NOMO-1 treated with DMSO at 0.1 percent for 48 hours (cell line): ENCODE measurements around the gene CAPZA1.

Experiments
- DNase-seq: peaks from one replicate; lab custom pipeline; 2025; ENCODE audit not compliant: unreplicated experiment; lab: John Stamatoyannopoulos, UW

Gene CAPZA1

DNA sequence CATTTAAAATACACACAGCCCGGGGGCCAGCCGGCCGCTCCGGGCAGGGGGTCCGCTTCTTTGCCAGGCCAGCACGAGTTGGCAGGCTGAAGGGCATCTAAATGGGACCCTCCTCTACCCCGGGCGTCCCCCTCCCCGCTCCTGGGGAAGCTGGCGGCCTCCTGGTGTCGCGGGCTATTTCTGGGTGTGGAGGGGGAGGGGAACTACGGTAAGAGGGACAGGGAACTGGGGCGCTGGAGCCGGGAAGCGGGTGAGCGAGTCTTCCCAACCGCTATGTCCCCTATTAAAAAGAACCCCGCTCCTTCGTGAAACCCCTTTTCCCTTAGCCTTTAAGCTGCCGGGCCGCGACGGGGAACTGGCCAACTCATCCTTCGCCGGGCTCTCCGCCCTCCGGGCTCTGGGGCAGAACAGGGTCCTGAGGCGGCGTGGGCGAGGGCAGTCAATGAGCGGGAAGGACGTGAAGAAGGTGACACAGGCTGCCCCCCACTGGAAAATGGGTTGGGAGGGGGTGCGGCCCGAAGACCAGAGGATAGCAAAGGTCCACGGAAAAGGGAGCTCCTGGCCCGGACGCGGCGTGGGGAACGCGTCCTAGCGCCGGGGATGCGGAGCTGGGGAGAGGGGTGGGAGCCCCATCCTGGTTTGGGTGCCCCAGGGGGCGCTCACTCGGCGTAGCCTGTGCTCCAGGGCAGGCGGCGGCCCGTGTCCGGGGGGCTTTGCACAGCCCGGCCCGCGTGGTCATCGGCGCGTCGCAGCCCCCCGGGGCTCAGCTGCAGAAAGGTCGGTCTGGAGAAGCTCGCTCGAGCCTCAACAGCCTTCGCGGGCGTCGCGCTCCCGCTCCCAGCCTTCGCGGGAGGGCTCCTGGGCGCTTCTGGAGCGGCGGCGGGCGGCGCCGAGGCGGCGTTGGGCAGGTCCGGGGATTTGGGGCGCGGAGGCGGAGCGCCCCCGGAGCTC lies 95.0 kb downstream of the CAPZA1 start:
- DNase-seq: no peak

DNA sequence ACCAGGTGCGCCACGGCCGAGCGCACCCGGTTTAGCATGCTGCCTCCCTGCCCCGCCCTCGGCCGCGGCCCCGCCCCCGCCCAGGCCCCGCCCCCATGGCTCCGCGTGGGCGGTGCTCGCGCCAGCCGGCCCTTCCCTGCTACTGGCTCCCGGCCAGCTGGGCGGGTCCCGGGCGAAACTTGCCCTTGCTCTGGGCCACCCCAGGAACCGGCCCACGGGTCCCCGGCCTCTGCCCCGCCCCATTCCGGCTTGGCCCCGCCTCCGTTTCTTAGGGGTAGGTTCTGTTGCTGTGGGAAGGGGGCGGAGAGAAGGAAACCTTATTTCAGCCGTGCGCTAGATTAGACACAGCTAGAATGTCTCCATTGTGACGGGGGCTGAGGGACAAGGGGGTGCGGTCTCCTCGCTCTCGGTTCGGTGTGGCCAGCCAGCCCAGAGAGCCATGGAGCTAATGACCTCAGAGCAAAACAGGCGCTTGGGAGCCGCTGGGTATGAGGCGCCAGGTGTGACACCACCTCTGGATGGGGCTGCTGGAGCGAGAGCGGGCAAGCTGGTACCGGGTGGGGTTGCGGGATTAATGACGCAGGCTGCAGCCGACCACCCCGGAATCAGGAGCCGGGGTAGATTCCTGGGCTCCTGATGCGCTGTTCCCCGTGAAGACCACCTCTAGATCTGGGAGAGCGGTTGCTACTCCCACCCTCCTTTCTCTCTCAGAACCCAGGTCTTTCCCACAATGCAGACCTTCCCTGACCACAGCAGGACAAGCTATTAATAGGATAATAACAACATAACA lies 95.8 kb downstream of the CAPZA1 start, which contains the start of gene PPM1J:
PPM1J (minus strand) TSS at position 69 of the 790 bp plus-strand sequence; CDS start at position 38, 31 bp downstream.
- DNase-seq: peak; percentile 88

DNA sequence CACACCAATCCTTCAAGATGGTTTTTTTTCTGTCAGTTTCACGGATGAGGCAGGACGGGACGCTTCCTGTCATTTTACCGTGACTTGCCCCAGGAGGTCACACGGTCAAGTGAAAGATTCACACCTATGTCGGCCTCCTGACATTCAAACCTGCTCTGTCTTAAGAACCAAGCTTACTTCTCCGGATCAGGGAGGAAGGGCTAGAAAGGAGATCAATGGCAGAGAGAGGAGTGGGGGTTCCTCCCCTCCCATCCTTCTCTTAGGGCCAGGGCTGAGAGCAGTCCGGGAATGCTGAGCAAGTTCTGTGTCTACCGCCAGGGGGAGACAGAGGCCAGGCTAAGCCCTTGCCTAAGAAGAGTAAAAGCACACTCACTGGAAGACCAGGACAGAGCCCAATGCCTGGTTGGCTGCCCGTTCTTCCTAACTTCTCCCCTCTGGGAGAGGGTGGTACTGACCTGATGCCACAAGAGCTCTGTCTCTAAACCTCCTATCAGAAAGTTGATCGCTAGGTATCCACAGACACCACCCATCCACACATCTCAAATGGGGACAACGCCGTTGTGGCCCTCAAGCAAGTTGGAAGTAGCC lies 96.6 kb downstream of the CAPZA1 start:
- DNase-seq: peak; percentile 40

- no peak for DNase-seq
These were observed 97.7 kb downstream of the CAPZA1 start for GRCh38 chr1:112717263-112717873.

DNA sequence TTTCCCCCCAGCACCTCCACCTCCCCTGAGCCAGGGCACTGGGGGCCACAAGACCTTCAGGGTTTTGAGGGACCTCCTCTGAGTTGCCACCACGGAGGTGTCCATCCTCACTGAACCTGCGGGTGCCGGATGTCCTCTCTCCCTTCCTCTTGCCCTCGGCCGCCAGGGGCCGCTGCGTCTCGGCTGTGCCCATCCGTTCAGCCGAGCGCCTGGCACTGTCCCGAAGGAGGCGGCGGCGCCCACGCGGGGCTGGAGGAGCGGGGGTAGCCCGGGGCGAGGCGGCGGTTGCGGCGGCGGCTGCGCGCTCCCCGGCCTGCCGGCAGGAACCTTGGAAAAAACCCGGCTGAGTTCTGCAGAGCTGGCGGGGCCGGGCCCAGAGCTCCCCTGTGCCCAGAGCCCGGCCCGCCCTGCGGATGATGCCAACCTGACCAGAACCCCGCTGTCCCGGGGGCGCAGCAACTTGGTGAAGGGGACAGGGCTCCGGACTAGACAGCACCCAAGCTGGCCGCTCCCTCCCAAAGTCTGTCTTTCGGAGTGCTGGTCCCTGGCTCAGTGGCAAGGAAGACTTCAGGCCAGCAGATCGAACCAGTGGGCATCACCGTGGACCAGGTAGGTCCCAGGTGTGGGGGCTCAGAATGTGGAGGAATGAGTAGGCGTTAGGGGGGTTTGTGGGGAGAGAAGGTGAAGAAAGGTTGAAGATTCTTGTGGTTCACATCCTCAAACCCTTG lies 99.2 kb downstream of the CAPZA1 start:
- peak; percentile 42 for DNase-seq

GRCh38 chr1:112719706-112720105 lies 100.1 kb downstream of the CAPZA1 start:
- no peak for DNase-seq

- no peak for DNase-seq
These were observed 101.2 kb downstream of the CAPZA1 start for GRCh38 chr1:112720800-112721199.
